ENCODE results near the gene DRAXIN. TPM values are rescaled to one million over a fixed set of nuclear protein-coding genes. Genes with fewer than 3 reads are reported as not detected.

DRAXIN gene
- total RNA-seq, 8 experiments from 2014 or later, result 0.10 to 100 (median 78.0) TPM; not detected in 1

DNA sequence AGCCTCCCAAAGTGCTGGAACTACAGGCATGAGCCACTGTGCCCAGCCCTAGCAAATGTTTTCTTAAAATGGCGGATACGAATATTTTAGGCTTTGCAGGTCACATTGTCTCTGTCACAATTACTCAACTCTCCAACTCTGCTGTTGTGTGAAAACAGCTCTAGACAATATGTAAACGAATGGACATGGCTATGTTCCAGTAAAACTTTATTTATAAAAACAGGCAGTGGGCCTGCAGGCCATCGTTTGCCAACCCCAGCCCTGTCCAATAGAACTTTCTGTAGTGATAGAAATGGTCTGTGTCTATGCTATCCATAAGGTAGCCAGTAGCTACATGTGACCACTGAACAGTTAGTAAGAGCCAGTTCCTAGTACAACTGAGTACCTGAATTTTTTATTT is 31.8 kb upstream of the DRAXIN start:
- H3K4me3 ChIP-seq, result no peak overlapping the region
- H3K27ac ChIP-seq, result no peak overlapping the region
- 28 to 93% (median 84%) methylated on average over 2 to 4 of the region's 4 CpGs for WGBS, 10 experiments
- in situ Hi-C loops (cut with MboI; ENCODE audit: low pct_unique_long_range_greater_than_20kb in 2 of 9, low sequenced_read_pairs in 9 of 9, unreplicated experiment in 9 of 9), result loop anchor here in 3 of 9 experiments (10.0 kb wide), 2 partner anchors 55 to 65 kb away; no protein-coding TSS in a partner anchor
- H3K4me1 ChIP-seq (replicated peaks in 1 of 2), result peaks cover 10 to 12% of the 10 kb centered on the region in 2 donors
- ATAC-seq (replicated peaks in 6 of 8), result no peak

DNA sequence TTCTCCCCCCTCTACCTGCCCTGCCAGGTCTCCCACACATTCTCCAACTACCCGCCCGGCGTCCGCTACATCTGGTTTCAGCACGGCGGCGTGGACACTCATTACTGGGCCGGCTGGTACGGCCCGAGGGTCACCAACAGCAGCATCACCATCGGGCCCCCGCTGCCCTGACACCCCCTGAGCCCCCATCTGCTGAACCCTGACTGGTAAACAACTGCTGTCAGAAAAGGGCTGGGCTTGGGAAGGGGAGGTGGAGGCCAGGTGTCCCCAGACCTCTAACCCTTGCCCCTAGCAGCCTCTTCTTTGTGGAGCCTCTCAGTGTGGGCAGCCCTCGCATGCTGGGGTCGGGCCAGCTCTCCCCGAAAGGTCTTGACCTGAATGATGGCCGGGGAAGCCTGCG is 30.4 kb upstream of the DRAXIN start:
- no peak overlapping the region for H3K4me3 ChIP-seq
- no peak for ATAC-seq (replicated peaks in 6 of 8)
- H3K4me1 ChIP-seq (replicated peaks in 1 of 2), result peaks cover 3% of the 10 kb centered on the region in 2 donors
- in situ Hi-C loops (cut with MboI; ENCODE audit: low pct_unique_long_range_greater_than_20kb in 2 of 9, low sequenced_read_pairs in 9 of 9, unreplicated experiment in 9 of 9), result loop anchor here in 2 of 9 experiments (10.0 kb wide), 2 partner anchors 54 to 64 kb away; no protein-coding TSS in a partner anchor
- H3K27ac ChIP-seq, result no peak overlapping the region
- WGBS, 10 experiments, result 51 to 90% (median 90%) methylated on average over 2 to 15 of the region's 17 CpGs; no CpG with 5 or more reads in 5 of the 10 experiments

DNA sequence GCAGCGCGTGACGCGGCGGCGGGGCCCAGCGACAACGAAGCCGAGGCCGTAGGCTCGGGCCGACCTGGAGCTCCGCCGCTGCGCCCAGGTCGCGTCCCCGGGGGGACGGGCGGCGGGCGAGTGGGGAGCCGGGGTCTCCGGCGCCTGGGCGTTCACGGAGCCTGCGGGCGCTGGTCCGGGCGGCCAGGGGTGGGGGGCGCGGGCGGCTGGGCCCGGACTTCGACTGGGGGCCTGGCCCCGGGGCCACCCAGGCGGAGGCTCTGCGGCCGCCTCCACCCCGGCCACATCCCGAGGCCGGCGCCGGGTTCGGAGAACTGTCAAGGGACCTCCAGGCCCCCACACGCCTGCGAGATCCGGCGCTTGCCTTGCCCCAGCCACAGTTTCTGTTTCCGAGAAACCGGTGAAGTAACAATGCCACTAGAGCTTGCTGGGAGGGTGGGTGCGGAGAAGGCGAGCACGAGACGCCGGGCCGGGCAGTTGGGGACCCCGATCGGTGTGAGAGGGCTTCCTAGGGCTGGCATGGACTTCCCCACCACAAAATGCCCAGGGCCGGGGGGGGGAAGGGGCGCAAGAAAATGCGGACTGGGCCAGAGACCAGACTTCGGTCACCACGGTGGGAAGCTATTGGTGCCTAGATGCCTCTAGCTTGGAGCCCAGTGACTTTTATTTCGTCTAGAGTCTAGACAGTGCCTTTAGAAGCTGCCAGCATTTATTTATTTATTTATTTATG is 27.0 kb upstream of the DRAXIN start:
- in situ Hi-C loops (cut with MboI; ENCODE audit: low pct_unique_long_range_greater_than_20kb in 2 of 9, low sequenced_read_pairs in 9 of 9, unreplicated experiment in 9 of 9), result loop anchor here in 2 of 9 experiments (10.0 kb wide), 2 partner anchors 50 to 60 kb away; no protein-coding TSS in a partner anchor
- Histone ChIP-seq H3K27ac (peak overlapping the region in 1 of 2 donors; percentile 60), H3K4me1 (replicated peaks in 1 of 2) (peaks cover 2 to 3% of the 10 kb centered on the region in 2 donors), H3K4me3 (peak overlapping the region; percentile 31 to 44 (median 36))
- 0 to 80% (median 19%) methylated on average over 1 to 6 of the region's 66 CpGs; no CpG with 5 or more reads in 4 of the 10 experiments for WGBS, 10 experiments
- ATAC-seq (replicated peaks in 6 of 8), result peak; percentile 13 to 70 (median 61)

DNA sequence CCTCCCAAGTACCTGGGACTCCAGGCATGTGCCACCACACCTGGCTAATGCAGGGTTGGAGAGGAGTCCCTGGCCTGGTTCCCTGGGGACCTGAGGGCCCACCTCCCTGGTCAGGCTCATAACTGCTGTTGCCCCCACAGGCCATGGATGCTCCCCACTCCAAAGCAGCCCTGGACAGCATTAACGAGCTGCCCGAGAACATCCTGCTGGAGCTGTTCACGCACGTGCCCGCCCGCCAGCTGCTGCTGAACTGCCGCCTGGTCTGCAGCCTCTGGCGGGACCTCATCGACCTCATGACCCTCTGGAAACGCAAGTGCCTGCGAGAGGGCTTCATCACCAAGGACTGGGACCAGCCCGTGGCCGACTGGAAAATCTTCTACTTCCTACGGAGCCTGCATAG is 23.0 kb upstream of the DRAXIN start:
- ATAC-seq (replicated peaks in 6 of 8), result no peak
- Histone ChIP-seq H3K27ac (no peak overlapping the region), H3K4me3 (no peak overlapping the region), H3K4me1 (replicated peaks in 1 of 2) (peaks cover 2 to 3% of the 10 kb centered on the region in 2 donors)
- WGBS, 10 experiments, result 20 to 86% (median 71%) methylated on average over 1 to 14 of the region's 14 CpGs; no CpG with 5 or more reads in 4 of the 10 experiments
- in situ Hi-C loops (cut with MboI; ENCODE audit: low pct_unique_long_range_greater_than_20kb in 2 of 9, low sequenced_read_pairs in 9 of 9, unreplicated experiment in 9 of 9), result loop anchor here in 2 of 9 experiments (10.0 kb wide), 2 partner anchors 46 to 56 kb away; no protein-coding TSS in a partner anchor

DNA sequence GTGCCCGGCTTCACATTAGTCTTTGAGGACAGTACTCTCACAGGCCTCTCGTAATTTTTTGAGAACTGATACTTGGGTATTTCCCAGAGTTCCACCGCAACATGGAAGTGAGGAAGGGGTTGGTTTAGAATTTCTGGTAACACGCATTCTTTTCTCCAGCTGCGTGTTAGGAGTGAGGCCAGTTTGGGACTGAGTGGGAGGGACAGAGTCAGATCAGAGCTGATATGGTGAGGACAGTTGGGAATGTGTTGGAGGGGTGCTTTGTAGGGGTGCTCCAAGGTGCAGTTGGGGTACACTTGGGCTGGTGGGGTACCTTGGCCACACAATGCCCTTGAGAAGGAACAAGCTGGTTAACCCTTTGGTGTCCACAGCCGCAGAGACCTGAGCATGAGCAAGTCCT is 20.8 kb upstream of the DRAXIN start:
- no peaks in the 10 kb centered on the region for H3K4me1 ChIP-seq (replicated peaks in 1 of 2)
- no peak for ATAC-seq (replicated peaks in 6 of 8)
- no peak overlapping the region for H3K27ac ChIP-seq
- in situ Hi-C loops (cut with MboI; ENCODE audit: low pct_unique_long_range_greater_than_20kb in 2 of 9, low sequenced_read_pairs in 9 of 9, unreplicated experiment in 9 of 9), result no loop called here
- WGBS, 10 experiments, result 88 to 100% (median 94%) methylated on average over 2 to 5 of the region's 6 CpGs; no CpG with 5 or more reads in 4 of the 10 experiments
- no peak overlapping the region for H3K4me3 ChIP-seq

DNA sequence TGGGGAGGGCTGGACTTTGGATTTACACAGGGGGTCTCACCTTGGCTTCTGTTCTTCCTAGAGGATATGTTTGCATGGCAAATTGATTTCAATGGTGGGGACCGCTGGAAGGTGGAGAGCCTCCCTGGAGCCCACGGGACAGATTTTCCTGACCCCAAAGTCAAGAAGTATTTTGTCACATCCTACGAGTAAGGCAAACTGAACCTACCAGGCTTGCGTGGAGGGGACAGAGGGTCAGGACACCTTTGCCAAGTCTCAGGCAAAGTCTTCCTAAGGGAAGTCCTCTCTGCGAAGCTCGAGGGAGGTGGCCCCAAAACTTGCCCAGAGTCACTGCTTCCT is 20.3 kb upstream of the DRAXIN start:
- in situ Hi-C loops (cut with MboI; ENCODE audit: low pct_unique_long_range_greater_than_20kb in 2 of 9, low sequenced_read_pairs in 9 of 9, unreplicated experiment in 9 of 9), result no loop called here
- ATAC-seq (replicated peaks in 6 of 8), result no peak
- Histone ChIP-seq H3K4me1 (replicated peaks in 1 of 2) (no peaks in the 10 kb centered on the region), H3K4me3 (no peak overlapping the region), H3K27ac (no peak overlapping the region)
- 90 to 100% (median 96%) methylated on average over 1 to 5 of the region's 6 CpGs; no CpG with 5 or more reads in 4 of the 10 experiments for WGBS, 10 experiments

DNA sequence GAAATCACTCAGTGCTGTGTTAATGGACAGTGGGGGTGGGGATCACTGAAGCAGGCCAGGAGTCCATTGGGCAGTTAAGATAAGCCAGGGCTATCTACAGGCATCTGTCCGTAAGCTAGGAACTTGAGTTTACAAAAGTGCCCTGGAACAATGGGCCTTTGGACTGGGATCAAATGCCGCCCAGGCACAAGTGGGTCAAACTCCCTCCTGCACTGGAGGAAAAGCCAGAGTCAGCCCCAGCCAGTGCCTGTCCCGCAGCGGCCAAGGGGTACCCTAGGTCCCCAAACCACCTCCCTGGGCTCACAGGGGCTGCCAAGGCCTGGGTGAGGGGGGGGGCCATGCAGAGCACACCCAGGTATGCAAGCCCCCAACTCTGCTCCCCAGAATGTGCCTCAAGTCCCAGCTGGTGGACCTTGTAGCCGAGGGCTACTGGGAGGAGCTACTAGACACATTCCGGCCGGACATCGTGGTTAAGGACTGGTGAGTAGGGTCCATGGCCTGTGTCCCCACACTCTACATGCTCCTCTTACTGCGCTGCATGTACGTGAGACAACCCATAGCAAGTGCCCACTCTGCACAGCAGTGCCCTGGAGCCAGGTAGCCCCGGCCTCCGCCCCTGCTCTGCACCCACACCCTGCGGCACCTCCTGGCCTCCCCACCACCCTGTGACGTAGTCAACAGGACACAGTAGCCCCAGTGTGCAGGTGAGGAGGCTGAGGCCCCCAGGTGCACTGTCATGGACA is 19.8 kb upstream of the DRAXIN start:
- 83 to 100% (median 92%) methylated on average over 1 to 8 of the region's 14 CpGs; no CpG with 5 or more reads in 5 of the 10 experiments for WGBS, 10 experiments
- no peak overlapping the region for H3K4me3 ChIP-seq
- no peaks in the 10 kb centered on the region for H3K4me1 ChIP-seq (replicated peaks in 1 of 2)
- ATAC-seq (replicated peaks in 6 of 8), result peak in 4 of 8 experiments; percentile 4 to 20 (median 15)
- no peak overlapping the region for H3K27ac ChIP-seq
- in situ Hi-C loops (cut with MboI; ENCODE audit: low pct_unique_long_range_greater_than_20kb in 2 of 9, low sequenced_read_pairs in 9 of 9, unreplicated experiment in 9 of 9), result no loop called here

DNA sequence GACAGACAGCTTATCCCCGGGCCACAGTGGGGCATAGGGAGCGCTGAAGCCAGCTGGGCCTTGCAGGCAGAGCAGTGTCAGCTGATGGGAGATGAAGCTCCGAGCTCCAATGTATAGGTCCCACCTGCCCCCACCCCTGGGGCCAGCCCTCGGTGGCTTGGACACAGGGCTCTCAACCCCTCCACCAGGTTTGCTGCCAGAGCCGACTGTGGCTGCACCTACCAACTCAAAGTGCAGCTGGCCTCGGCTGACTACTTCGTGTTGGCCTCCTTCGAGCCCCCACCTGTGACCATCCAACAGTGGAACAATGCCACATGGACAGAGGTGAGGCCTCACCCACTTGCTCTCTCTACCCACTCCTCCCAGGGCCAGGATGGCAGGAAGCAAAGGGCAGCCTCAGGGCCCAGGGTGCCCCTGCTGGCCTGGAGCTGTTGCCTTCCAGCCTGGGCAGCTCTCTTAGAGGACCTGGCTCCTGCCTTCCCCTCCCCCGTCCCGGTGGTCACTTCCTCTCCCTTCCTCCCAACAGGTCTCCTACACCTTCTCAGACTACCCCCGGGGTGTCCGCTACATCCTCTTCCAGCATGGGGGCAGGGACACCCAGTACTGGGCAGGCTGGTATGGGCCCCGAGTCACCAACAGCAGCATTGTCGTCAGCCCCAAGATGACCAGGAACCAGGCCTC is 18.3 kb upstream of the DRAXIN start:
- in situ Hi-C loops (cut with MboI; ENCODE audit: low pct_unique_long_range_greater_than_20kb in 2 of 9, low sequenced_read_pairs in 9 of 9, unreplicated experiment in 9 of 9), result no loop called here
- 90 to 100% (median 96%) methylated on average over 1 to 9 of the region's 14 CpGs; no CpG with 5 or more reads in 4 of the 10 experiments for WGBS, 10 experiments
- peak in 2 of 8 experiments; percentile 7 to 14 for ATAC-seq (replicated peaks in 6 of 8)
- no peak overlapping the region for H3K4me3 ChIP-seq
- H3K4me1 ChIP-seq (replicated peaks in 1 of 2), result no peaks in the 10 kb centered on the region
- H3K27ac ChIP-seq, result no peak overlapping the region

DNA sequence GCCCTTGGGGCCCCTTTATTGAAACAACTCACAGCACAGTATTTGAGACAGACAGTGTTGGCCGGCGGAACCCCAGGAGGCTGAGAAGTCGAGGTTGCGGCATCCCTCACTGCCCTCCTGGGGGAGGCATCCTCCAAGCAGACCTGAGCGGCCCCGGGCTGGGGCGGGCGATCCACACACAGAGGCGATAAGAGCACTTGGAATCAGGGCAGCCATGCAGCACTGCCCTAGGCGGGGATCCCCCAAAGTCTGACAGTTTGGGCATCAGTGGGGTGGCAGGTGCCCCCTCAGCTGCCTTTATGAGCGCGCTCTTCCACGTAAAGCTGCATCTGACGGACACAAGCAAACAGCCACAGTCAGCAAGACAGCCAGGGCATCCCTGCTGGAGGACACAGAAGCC is 17.0 kb upstream of the DRAXIN start:
- H3K4me3 ChIP-seq, result no peak overlapping the region
- peaks cover 0 to 2% of the 10 kb centered on the region in 2 donors for H3K4me1 ChIP-seq (replicated peaks in 1 of 2)
- WGBS, 10 experiments, result 73 to 100% (median 90%) methylated on average over 1 to 11 of the region's 14 CpGs; no CpG with 5 or more reads in 5 of the 10 experiments
- ATAC-seq (replicated peaks in 6 of 8), result no peak
- H3K27ac ChIP-seq, result no peak overlapping the region
- in situ Hi-C loops (cut with MboI; ENCODE audit: low pct_unique_long_range_greater_than_20kb in 2 of 9, low sequenced_read_pairs in 9 of 9, unreplicated experiment in 9 of 9), result no loop called here

DNA sequence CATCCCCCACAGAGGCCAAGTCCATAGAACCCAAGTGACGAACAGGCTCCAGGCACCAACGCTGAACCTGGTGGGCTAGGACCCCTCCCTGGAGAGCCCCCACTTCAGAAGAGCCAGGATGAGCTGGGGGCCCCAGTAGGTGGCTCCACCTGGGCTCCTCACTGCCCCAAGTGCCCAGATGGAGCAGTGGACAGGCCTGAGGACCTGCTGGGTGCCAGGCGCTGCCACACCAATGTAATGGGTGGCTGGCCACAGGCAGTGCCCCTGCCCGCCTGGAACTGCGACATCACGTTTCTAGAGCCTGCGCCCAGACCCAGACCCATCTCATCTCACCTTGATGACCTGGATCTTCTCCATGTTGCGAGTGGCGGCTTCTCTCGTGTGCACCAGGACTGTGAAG is 16.2 kb upstream of the DRAXIN start:
- Histone ChIP-seq H3K27ac (no peak overlapping the region), H3K4me1 (replicated peaks in 1 of 2) (peaks cover 6 to 8% of the 10 kb centered on the region in 2 donors), H3K4me3 (no peak overlapping the region)
- in situ Hi-C loops (cut with MboI; ENCODE audit: low pct_unique_long_range_greater_than_20kb in 2 of 9, low sequenced_read_pairs in 9 of 9, unreplicated experiment in 9 of 9), result no loop called here
- ATAC-seq (replicated peaks in 6 of 8), result peak in 1 of 8 experiments; percentile 13
- WGBS, 10 experiments, result 94 to 100% (median 100%) methylated on average over 2 to 8 of the region's 10 CpGs; no CpG with 5 or more reads in 7 of the 10 experiments

DNA sequence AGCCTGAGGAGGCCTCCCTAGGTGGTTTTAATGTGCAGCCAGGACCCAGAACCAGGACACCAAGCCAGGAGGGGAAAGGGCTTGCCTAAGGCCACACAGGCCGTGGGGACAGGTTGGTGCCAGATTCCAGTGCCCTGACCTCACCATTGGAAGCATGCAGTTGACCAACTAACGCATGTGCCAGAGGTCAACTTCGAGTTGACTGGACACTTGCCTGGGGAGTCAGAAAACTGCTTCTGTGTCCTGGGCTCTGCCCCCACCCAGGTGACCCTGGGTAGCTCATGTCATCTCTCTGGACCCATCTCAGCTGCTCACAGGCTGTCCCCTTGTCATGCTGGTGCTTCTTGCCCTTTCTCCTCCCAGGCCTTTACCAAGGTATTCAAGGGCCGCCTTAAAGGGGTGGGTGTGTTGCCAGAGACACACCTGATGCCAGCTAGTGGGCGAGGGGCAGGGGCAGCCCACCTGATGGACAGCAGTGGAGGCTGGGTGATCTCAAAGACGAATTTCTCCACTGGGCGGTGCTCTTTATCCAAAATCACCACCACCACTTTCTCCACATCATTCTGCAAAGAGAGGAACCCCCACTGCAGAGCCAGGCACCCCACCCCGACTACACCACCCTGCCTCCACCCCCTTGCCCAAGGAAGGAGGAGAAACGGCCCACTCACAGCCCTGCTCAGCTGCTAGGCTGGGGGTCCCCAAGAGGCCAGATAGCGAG is 15.0 kb upstream of the DRAXIN start:
- H3K27ac ChIP-seq, result no peak overlapping the region
- peaks cover 6 to 9% of the 10 kb centered on the region in 2 donors for H3K4me1 ChIP-seq (replicated peaks in 1 of 2)
- no peak for ATAC-seq (replicated peaks in 6 of 8)
- no peak overlapping the region for H3K4me3 ChIP-seq
- in situ Hi-C loops (cut with MboI; ENCODE audit: low pct_unique_long_range_greater_than_20kb in 2 of 9, low sequenced_read_pairs in 9 of 9, unreplicated experiment in 9 of 9), result no loop called here
- 70 to 100% (median 91%) methylated on average over 1 to 6 of the region's 10 CpGs; no CpG with 5 or more reads in 6 of the 10 experiments for WGBS, 10 experiments

DNA sequence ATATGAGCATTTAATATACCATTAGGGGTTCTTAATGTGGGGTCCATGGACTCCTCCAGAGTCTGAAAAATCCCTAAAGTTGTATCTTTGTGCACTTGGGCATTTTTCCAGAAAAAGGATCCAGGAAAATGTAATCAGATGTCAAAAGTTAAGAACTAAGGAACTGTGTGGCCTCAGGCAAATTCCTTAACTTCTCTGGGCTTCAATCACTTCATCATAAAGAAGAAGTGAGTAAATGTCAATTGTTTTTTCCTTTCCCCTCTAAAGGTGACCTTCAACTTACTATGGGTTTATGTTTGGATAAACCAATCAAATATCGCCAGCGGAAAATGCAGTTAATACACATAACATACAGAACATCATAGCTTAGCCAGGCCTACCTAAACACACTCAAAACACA is 13.1 kb upstream of the DRAXIN start:
- Histone ChIP-seq H3K4me1 (replicated peaks in 1 of 2) (peaks cover 24 to 28% of the 10 kb centered on the region in 2 donors), H3K4me3 (no peak overlapping the region), H3K27ac (no peak overlapping the region)
- in situ Hi-C loops (cut with MboI; ENCODE audit: low pct_unique_long_range_greater_than_20kb in 2 of 9, low sequenced_read_pairs in 9 of 9, unreplicated experiment in 9 of 9), result no loop called here
- no peak for ATAC-seq (replicated peaks in 6 of 8)
- 80 to 100% (median 100%) methylated on average over 1 to 2 of the region's 2 CpGs; no CpG with 5 or more reads in 3 of the 10 experiments for WGBS, 10 experiments
